Psoas muscle (tissue), 8 donors: ENCODE data around the gene CHRM2. TPM values are rescaled to one million over a fixed set of nuclear protein-coding genes. Genes with fewer than 3 reads are reported as not detected.

ENCODE experiments used
- ATAC-seq, 4 donors: fragments of 200-7000 bp; cut with Tn5 transposase; one replicate each; pipeline ENCODE4 v1.9.1; 2020; ENCODE audit warnings: moderate library complexity in 3 of 4, mild to moderate bottlenecking in 2 of 4
- DNase-seq, 2 donors: peaks; one replicate each; pipeline ENCODE4 v3.0.0-alpha.2; 2020
- H3K27ac ChIP-seq: fragments of 200-600 bp; one replicate; pipeline ENCODE4 v1.8.0; 2022
- H3K27me3 ChIP-seq, 3 donors: fragments of 200-600 bp in 1 of 3; one replicate each; pipeline versions ENCODE4 v1.6.1 to v1.8.0; 2013 to 2022; ENCODE audit warnings: low read length in 2 of 3, mild to moderate bottlenecking in 2 of 3, moderate library complexity in 1 of 3; ENCODE audit not compliant: insufficient read depth in 3 of 3
- H3K36me3 ChIP-seq, 2 donors: fragments of 200-600 bp in 1 of 2; one replicate each; pipeline versions ENCODE4 v1.6.1 to v1.8.0; 2013 to 2022; ENCODE audit warnings: low read depth in 1 of 2, mild to moderate bottlenecking in 1 of 2, moderate library complexity in 1 of 2; ENCODE audit not compliant: insufficient read depth in 1 of 2
- H3K4me1 ChIP-seq: fragments of 200-600 bp; one replicate; pipeline ENCODE4 v1.8.0; 2022
- H3K4me3 ChIP-seq: fragments of 200-600 bp; one replicate; pipeline ENCODE4 v1.8.0; 2022; ENCODE audit warnings: mild to moderate bottlenecking
- H3K9me3 ChIP-seq: fragments of 200-600 bp; one replicate; pipeline ENCODE4 v1.8.0; 2022
- CTCF ChIP-seq: fragments of 200-600 bp; IDR thresholded peaks from one replicate; pipeline ENCODE4 v1.8.0; 2022; ENCODE audit warnings: antibody characterized with exemption
- WGBS, 3 donors: extraction: QIAGEN DNeasy Blood & Tissue Kit; methylation state at CpG; one replicate each; pipeline versions ENCODE4 v1.1.6 to v1.1.7; 2013; 5-methylcytosine and 5-hydroxymethylcytosine counted together
- intact Hi-C, 2 donors: fragments of 100-400 bp; cut with DNase I; formaldehyde crosslinking; loops; one replicate each; pipeline versions ENCODE4 v1.11.0 to v1.14.2; 2022
- polyA plus RNA-seq, 3 donors: library from polyadenylated mRNA; stranded (reverse); fragments of 200-250 nt; gene quantifications; one replicate each; pipeline ENCODE4 v1.2.3, GENCODE V29; 2013
- total RNA-seq, 4 donors: library from RNA; stranded (reverse); fragmentation: NEBNext Ultra II Directional in 2 of 4; extraction: Animal tissue kit (Norgen Biotek cat#: 25700) in 2 of 4; gene quantifications; one replicate each; pipeline versions ENCODE4 v1.2.1 to v1.2.4, GENCODE V29; 2021 to 2023
- donor health status: healthy with polysubstance abuse.
- donor health status: DM: no; HTN: no; CAD: no; lungs with moderate emphysema.
- donor health status: Bipolar disorder and iron deficiency.
- donor health status: healthy.
- donor health status: DM: yes; HTN: yes; CAD: no.
- donor health status: DM: no; HTN: no; CAD: no.
- donor health status: DM: no; HTN: no; CAD: no.
- donor health status: DM: yes; HTN: yes; CAD: no.

CHRM2 gene
- total and polyA plus RNA-seq, 7 donors, result not detected

- Histone ChIP-seq H3K36me3 (no peaks in the 10 kb centered on the region), H3K27me3 (no peaks in the 10 kb centered on the region), H3K9me3 (no peaks in the 10 kb centered on the region), H3K4me3 (no peak overlapping the region), H3K27ac (no peak overlapping the region), H3K4me1 (no peaks in the 10 kb centered on the region)
- intact Hi-C loops, result no loop called here
- DNase-seq, result no peak
- WGBS, 3 donors, result 76 to 92% (median 84%) methylated on average over 2 of the region's 2 CpGs
- TF ChIP-seq CTCF, result no peak
- no peak for ATAC-seq
Measured at GRCh38 chr7:136919820-136920219, 51.4 kb downstream of the CHRM2 start.

- DNase-seq, result no peak
- intact Hi-C loops, result no loop called here
- Histone ChIP-seq H3K27ac (no peak overlapping the region), H3K36me3 (no peaks in the 10 kb centered on the region), H3K4me1 (no peaks in the 10 kb centered on the region), H3K27me3 (peaks cover 0 to 3% (median 0%) of the 10 kb centered on the region in 3 donors), H3K4me3 (no peak overlapping the region), H3K9me3 (no peaks in the 10 kb centered on the region)
- no peak for ATAC-seq
- WGBS, 3 donors, result 49 to 55% (median 49%) methylated on average over 3 of the region's 3 CpGs
- no peak for TF ChIP-seq CTCF
Measured at GRCh38 chr7:136923111-136923667, 54.7 kb downstream of the CHRM2 start.

GRCh38 chr7:136925044-136925443 is 56.6 kb downstream of the CHRM2 start:
- WGBS, 3 donors, result 34 to 49% (median 41%) methylated on average over 3 of the region's 3 CpGs
- H3K27me3 ChIP-seq, result peaks cover 0 to 3% (median 0%) of the 10 kb centered on the region in 3 donors
- DNase-seq, result no peak
- H3K4me1 ChIP-seq, result no peaks in the 10 kb centered on the region
- no peak overlapping the region for H3K4me3 ChIP-seq
- no peak overlapping the region for H3K27ac ChIP-seq
- H3K36me3 ChIP-seq, result no peaks in the 10 kb centered on the region
- no peak for TF ChIP-seq CTCF
- ATAC-seq, result no peak
- H3K9me3 ChIP-seq, result no peaks in the 10 kb centered on the region
- intact Hi-C loops, result no loop called here

GRCh38 chr7:136925556-136925955 is 57.1 kb downstream of the CHRM2 start:
- H3K36me3 ChIP-seq, result no peaks in the 10 kb centered on the region
- H3K9me3 ChIP-seq, result no peaks in the 10 kb centered on the region
- H3K27me3 ChIP-seq, result peaks cover 0 to 3% (median 0%) of the 10 kb centered on the region in 3 donors
- DNase-seq, result no peak
- no peak for TF ChIP-seq CTCF
- ATAC-seq, result no peak
- intact Hi-C loops, result no loop called here
- H3K27ac ChIP-seq, result no peak overlapping the region
- H3K4me1 ChIP-seq, result no peaks in the 10 kb centered on the region
- H3K4me3 ChIP-seq, result no peak overlapping the region
